ENCODE data around the gene ARMCX1. TPM values are rescaled to one million over a fixed set of nuclear protein-coding genes. Genes with fewer than 3 reads are reported as not detected.

ARMCX1 gene
- total RNA-seq, 1 experiment from 2014 or later, result 0.15 TPM

- ChIA-PET POLR2A (no interaction called here), RAD21 (ENCODE audit: low non-redundant PET in 1 of 2, low total read pairs in 2 of 2, uncharacterized antibody in 2 of 2, unreplicated experiment in 2 of 2) (no interaction called here), CTCF (no interaction called here)
- no peak for ATAC-seq
- Histone ChIP-seq H3K9ac (ENCODE audit: low read length) (no peak overlapping the region), H3K9me3 (ENCODE audit: control insufficient read depth in 1 of 2, insufficient read depth in 1 of 2, low read depth in 1 of 2, low read length in 2 of 2) (no peaks in the 10 kb centered on the region), H3K27ac (ENCODE audit: low read depth, low read length) (no peak overlapping the region), H3K27me3 (ENCODE audit: insufficient read depth, low read length) (no peaks in the 10 kb centered on the region), H3K9me2 (ENCODE audit: insufficient read depth) (no peaks in the 10 kb centered on the region), H3K4me3 (replicated peaks in 1 of 2; ENCODE audit: low read depth in 1 of 2, low read length in 2 of 2) (no peak overlapping the region), H3K79me2 (ENCODE audit: insufficient read depth, low read length) (no peaks in the 10 kb centered on the region), H2AFZ (ENCODE audit: low read depth, low read length, poor library complexity, severe bottlenecking) (no peak overlapping the region), H3K4me2 (ENCODE audit: low read length) (no peak overlapping the region), H3K36me3 (ENCODE audit: control insufficient read depth in 1 of 2, insufficient read depth in 2 of 2, low read length in 2 of 2) (no peaks in the 10 kb centered on the region), H3K4me1 (ENCODE audit: control insufficient read depth in 1 of 2, insufficient read depth in 2 of 2, low read length in 2 of 2) (no peaks in the 10 kb centered on the region), H4K20me1 (ENCODE audit: insufficient read depth) (no peaks in the 10 kb centered on the region)
- TF ChIP-seq ELF1 (IDR thresholded peaks at IDR 0.05; ENCODE audit: borderline replicate concordance, low read depth), result no peak
- TF ChIP-seq JUND (IDR thresholded peaks at IDR 0.05), result no peak
- no peak for TF ChIP-seq CBX3 (IDR thresholded peaks at IDR 0.05; ENCODE audit: low read depth)
- TF ChIP-seq SP1 (IDR thresholded peaks at IDR 0.05; ENCODE audit: low read depth), result no peak
- no peak for TF ChIP-seq MAX (IDR thresholded peaks at IDR 0.05)
- intact Hi-C loops (cut with micrococcal nuclease), result no loop called here
- no TSS peak for BruUV-seq (replicated peaks)
- DNase-seq (ENCODE audit: low read depth, low spot score), result no peak
Observed at GRCh38 chrX:101507372-101507771, 43.0 kb upstream of the ARMCX1 start.

DNA sequence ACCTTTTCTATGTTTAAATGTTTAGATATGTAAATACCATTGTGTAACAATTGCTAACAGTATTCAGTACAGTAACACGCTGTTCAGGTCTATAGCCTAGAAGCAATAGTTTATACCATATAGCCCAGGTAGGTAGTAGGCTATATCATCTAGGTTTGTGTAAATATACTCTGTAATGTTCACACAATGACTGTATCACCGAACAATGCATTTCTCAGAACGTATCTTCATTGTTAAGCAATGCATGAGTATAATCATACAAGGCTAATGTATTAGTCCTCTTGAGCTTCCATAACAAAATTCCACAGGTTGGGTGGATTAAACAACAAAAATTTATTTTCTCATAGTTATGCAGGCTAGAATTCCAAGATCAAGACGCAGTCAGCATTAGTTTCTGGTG lies 42.4 kb upstream of the ARMCX1 start:
- CTCF ChIA-PET, result no interaction called here
- no peak overlapping the region for H3K9ac ChIP-seq (ENCODE audit: low read length)
- intact Hi-C loops (cut with micrococcal nuclease), result no loop called here
- H3K36me3 ChIP-seq (ENCODE audit: control insufficient read depth in 1 of 2, insufficient read depth in 2 of 2, low read length in 2 of 2), result no peaks in the 10 kb centered on the region
- H3K27ac ChIP-seq (ENCODE audit: low read depth, low read length), result no peak overlapping the region
- no peaks in the 10 kb centered on the region for H3K9me3 ChIP-seq (ENCODE audit: control insufficient read depth in 1 of 2, insufficient read depth in 1 of 2, low read depth in 1 of 2, low read length in 2 of 2)
- H2AFZ ChIP-seq (ENCODE audit: low read depth, low read length, poor library complexity, severe bottlenecking), result no peak overlapping the region
- no peaks in the 10 kb centered on the region for H3K4me1 ChIP-seq (ENCODE audit: control insufficient read depth in 1 of 2, insufficient read depth in 2 of 2, low read length in 2 of 2)
- POLR2A ChIA-PET, result no interaction called here
- ATAC-seq, result no peak
- BruUV-seq (replicated peaks), result no TSS peak
- H4K20me1 ChIP-seq (ENCODE audit: insufficient read depth), result no peaks in the 10 kb centered on the region
- RAD21 ChIA-PET (ENCODE audit: low non-redundant PET in 1 of 2, low total read pairs in 2 of 2, uncharacterized antibody in 2 of 2, unreplicated experiment in 2 of 2), result no interaction called here
- H3K4me2 ChIP-seq (ENCODE audit: low read length), result no peak overlapping the region
- H3K4me3 ChIP-seq (replicated peaks in 1 of 2; ENCODE audit: low read depth in 1 of 2, low read length in 2 of 2), result no peak overlapping the region
- H3K79me2 ChIP-seq (ENCODE audit: insufficient read depth, low read length), result no peaks in the 10 kb centered on the region
- no peaks in the 10 kb centered on the region for H3K9me2 ChIP-seq (ENCODE audit: insufficient read depth)
- H3K27me3 ChIP-seq (ENCODE audit: insufficient read depth, low read length), result no peaks in the 10 kb centered on the region
- DNase-seq (ENCODE audit: low read depth, low spot score), result no peak
- TF ChIP-seq POLR2AphosphoS5 (IDR thresholded peaks at IDR 0.05; ENCODE audit: low read depth, low read length) (no peak), EGR1 (IDR thresholded peaks at IDR 0.05; ENCODE audit: low read depth) (no peak), MAX (IDR thresholded peaks at IDR 0.05) (no peak), CBX3 (IDR thresholded peaks at IDR 0.05; ENCODE audit: low read depth) (no peak), SRF (IDR thresholded peaks at IDR 0.05; ENCODE audit: low read depth) (no peak), EZH2phosphoT487 (IDR thresholded peaks at IDR 0.05; ENCODE audit: borderline replicate concordance) (no peak), EZH2 (IDR thresholded peaks at IDR 0.05) (no peak), CEBPB (IDR thresholded peaks at IDR 0.05; ENCODE audit: low read depth) (no peak), FOSL1 (IDR thresholded peaks at IDR 0.05; ENCODE audit: low read depth) (no peak), YY1 (IDR thresholded peaks at IDR 0.05; ENCODE audit: extremely low read depth, insufficient replicate concordance, low read depth, low read length) (no peak), JUND (IDR thresholded peaks at IDR 0.05) (no peak), SIN3A (IDR thresholded peaks at IDR 0.05; ENCODE audit: low read depth) (no peak), ATF3 (IDR thresholded peaks at IDR 0.05) (no peak)
- TF ChIP-seq, protein P1, sequence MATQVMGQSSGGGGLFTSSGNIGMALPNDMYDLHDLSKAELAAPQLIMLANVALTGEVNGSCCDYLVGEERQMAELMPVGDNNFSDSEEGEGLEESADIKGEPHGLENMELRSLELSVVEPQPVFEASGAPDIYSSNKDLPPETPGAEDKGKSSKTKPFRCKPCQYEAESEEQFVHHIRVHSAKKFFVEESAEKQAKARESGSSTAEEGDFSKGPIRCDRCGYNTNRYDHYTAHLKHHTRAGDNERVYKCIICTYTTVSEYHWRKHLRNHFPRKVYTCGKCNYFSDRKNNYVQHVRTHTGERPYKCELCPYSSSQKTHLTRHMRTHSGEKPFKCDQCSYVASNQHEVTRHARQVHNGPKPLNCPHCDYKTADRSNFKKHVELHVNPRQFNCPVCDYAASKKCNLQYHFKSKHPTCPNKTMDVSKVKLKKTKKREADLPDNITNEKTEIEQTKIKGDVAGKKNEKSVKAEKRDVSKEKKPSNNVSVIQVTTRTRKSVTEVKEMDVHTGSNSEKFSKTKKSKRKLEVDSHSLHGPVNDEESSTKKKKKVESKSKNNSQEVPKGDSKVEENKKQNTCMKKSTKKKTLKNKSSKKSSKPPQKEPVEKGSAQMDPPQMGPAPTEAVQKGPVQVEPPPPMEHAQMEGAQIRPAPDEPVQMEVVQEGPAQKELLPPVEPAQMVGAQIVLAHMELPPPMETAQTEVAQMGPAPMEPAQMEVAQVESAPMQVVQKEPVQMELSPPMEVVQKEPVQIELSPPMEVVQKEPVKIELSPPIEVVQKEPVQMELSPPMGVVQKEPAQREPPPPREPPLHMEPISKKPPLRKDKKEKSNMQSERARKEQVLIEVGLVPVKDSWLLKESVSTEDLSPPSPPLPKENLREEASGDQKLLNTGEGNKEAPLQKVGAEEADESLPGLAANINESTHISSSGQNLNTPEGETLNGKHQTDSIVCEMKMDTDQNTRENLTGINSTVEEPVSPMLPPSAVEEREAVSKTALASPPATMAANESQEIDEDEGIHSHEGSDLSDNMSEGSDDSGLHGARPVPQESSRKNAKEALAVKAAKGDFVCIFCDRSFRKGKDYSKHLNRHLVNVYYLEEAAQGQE (IDR thresholded peaks at IDR 0.05; ENCODE audit: low read depth), result no peak
- TF ChIP-seq, protein P2, sequence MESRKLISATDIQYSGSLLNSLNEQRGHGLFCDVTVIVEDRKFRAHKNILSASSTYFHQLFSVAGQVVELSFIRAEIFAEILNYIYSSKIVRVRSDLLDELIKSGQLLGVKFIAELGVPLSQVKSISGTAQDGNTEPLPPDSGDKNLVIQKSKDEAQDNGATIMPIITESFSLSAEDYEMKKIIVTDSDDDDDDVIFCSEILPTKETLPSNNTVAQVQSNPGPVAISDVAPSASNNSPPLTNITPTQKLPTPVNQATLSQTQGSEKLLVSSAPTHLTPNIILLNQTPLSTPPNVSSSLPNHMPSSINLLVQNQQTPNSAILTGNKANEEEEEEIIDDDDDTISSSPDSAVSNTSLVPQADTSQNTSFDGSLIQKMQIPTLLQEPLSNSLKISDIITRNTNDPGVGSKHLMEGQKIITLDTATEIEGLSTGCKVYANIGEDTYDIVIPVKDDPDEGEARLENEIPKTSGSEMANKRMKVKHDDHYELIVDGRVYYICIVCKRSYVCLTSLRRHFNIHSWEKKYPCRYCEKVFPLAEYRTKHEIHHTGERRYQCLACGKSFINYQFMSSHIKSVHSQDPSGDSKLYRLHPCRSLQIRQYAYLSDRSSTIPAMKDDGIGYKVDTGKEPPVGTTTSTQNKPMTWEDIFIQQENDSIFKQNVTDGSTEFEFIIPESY (IDR thresholded peaks at IDR 0.05; ENCODE audit: extremely low read depth, insufficient replicate concordance, low read length), result no peak
